Keratinocyte (primary cell): Measurements from ENCODE around the gene ATP8A2. TPM values are rescaled to one million over a fixed set of nuclear protein-coding genes. Genes with fewer than 3 reads are reported as not detected.

ENCODE experiments used
- DNase-seq: peaks from one replicate; pipeline ENCODE4 v3.0.0-alpha.2; 2011; ENCODE audit warnings: low read depth, missing footprints, low spot score
- FAIRE-seq: peaks from 2 replicates; lab custom pipeline; 2011; peaks lifted over from hg19 to GRCh38; lab: Jason Lieb, UNC
- H2AFZ ChIP-seq: 2 replicates; pipeline ENCODE4 v1.6.0; 2012; ENCODE audit warnings: low read length, control low read depth, inconsistent platforms; ENCODE audit not compliant: control insufficient read depth
- H3K27ac ChIP-seq: 2 replicates; pipeline ENCODE4 v1.5.1; 2011; ENCODE audit warnings: low read length; ENCODE audit not compliant: control insufficient read depth, insufficient read depth
- H3K27me3 ChIP-seq: 3 replicates; pipeline ENCODE4 v1.6.0; 2011; ENCODE audit warnings: low read length; ENCODE audit not compliant: control insufficient read depth, insufficient read depth; ENCODE audit errors: extremely low read depth
- H3K36me3 ChIP-seq, 2 experiments: 2 replicates in 1 of 2; 3 replicates in 1 of 2; pipeline ENCODE4 v1.5.1; 2011; ENCODE audit warnings: low read length in 2 of 2, mild to moderate bottlenecking in 1 of 2; ENCODE audit not compliant: control insufficient read depth in 2 of 2, insufficient read depth in 2 of 2; ENCODE audit errors: extremely low read depth in 1 of 2
- H3K4me1 ChIP-seq: 3 replicates; pipeline ENCODE4 v1.5.1; 2011; ENCODE audit warnings: low read length; ENCODE audit not compliant: control insufficient read depth, insufficient read depth; ENCODE audit errors: extremely low read depth
- H3K4me2 ChIP-seq: 3 replicates; pipeline ENCODE4 v1.6.0; 2011; ENCODE audit warnings: low read depth, low read length; ENCODE audit not compliant: control insufficient read depth, insufficient read depth; ENCODE audit errors: extremely low read depth
- H3K4me3 ChIP-seq, 3 experiments: fragments of 200-600 bp in 1 of 3; sonication (generic) in 1 of 3; 2 replicates in 2 of 3; 3 replicates in 1 of 3; pipeline ENCODE4 v1.5.1; 2011 to 2016; ENCODE audit warnings: low read length in 3 of 3, mild to moderate bottlenecking in 3 of 3, control low read depth in 2 of 3, inconsistent platforms in 1 of 3, low read depth in 1 of 3, mixed read lengths in 1 of 3, mixed run types in 1 of 3, moderate library complexity in 1 of 3; ENCODE audit not compliant: control insufficient read depth in 2 of 3, insufficient read depth in 2 of 3; ENCODE audit errors: extremely low read depth in 1 of 3
- H3K79me2 ChIP-seq: 2 replicates; pipeline ENCODE4 v1.6.0; 2012; ENCODE audit warnings: low read length; ENCODE audit not compliant: control insufficient read depth, insufficient read depth
- H3K9ac ChIP-seq: 3 replicates; pipeline ENCODE4 v1.6.0; 2011; ENCODE audit warnings: low read length; ENCODE audit not compliant: control insufficient read depth, insufficient read depth; ENCODE audit errors: extremely low read depth
- H3K9me1 ChIP-seq: 3 replicates; pipeline ENCODE4 v1.6.0; 2011; ENCODE audit warnings: low read length; ENCODE audit not compliant: control insufficient read depth, insufficient read depth; ENCODE audit errors: extremely low read depth
- H3K9me3 ChIP-seq: 2 replicates; pipeline ENCODE4 v1.5.1; 2012; ENCODE audit warnings: low read depth, low read length; ENCODE audit not compliant: control insufficient read depth
- H4K20me1 ChIP-seq: 3 replicates; pipeline ENCODE4 v1.6.0; 2011; ENCODE audit warnings: low read length; ENCODE audit not compliant: control insufficient read depth, insufficient read depth; ENCODE audit errors: extremely low read depth
- CTCF ChIP-seq, 3 experiments: IDR thresholded peaks in 1 of 3; conservative IDR thresholded peaks in 1 of 3; optimal IDR thresholded peaks in 1 of 3; 2 replicates in 2 of 3; 3 replicates in 1 of 3; pipeline versions ENCODE3 to v1.5.1; 2011; ENCODE audit warnings: low read length in 3 of 3, mild to moderate bottlenecking in 3 of 3, moderate library complexity in 2 of 3, control low read depth in 1 of 3, inconsistent platforms in 1 of 3; ENCODE audit not compliant: insufficient read depth in 2 of 3; ENCODE audit errors: extremely low read depth in 1 of 3
- EZH2 ChIP-seq: IDR thresholded peaks from one replicate; pipeline ENCODE4 v1.6.1; 2012; ENCODE audit warnings: inconsistent platforms, mild to moderate bottlenecking, low read length, moderate library complexity
- dilution Hi-C: fragments of 300-500 bp; cut with MboI; formaldehyde crosslinking; loops from one replicate; pipeline ENCODE4 v1.7.0; 2020; ENCODE audit warnings: low sequenced_read_pairs; ENCODE audit not compliant: extremely low pct_ligation_motif_present
- polyA plus RNA-seq, 5 experiments: library from polyadenylated mRNA; depleted of rRNA in 3 of 5; stranded (reverse) in 3 of 5; stranded (forward) in 1 of 5; unstranded in 1 of 5; fragments of >200 nt; gene quantifications; 1 replicate in 1 of 5; 2 replicates in 3 of 5; 3 replicates in 1 of 5; pipeline versions ENCODE4 v1.2.1 to v1.2.3, GENCODE V29; 2011 to 2012; ENCODE audit warnings: missing spikeins in 2 of 5, low read depth in 1 of 5, low replicate concordance in 1 of 5

Gene ATP8A2
- polyA plus RNA-seq, 1 donor (not counting 4 experiments of a cell fraction or from before 2014, with no cell fraction given): 0.16 TPM

DNA sequence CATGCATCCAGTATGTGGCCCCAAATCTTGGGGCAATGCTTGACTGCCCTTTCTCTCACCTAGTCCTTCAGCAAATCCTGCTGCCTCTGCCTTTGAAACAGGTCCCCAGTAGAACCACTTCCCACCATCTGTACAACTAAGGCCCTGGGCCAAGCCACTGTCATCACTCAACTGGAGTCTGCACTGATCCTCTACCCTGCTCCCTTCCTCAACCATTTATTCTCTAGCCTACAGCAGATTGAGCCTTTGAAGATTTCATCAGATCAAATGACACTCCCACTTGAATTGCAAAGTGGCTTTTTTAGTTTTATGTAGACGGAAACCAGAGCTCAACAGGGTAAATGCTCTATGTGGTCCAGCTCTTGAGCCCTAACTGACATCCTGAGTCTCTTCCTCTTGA lies 43.5 kb downstream of the ATP8A2 start:
- TF ChIP-seq EZH2: no peak
- TF ChIP-seq CTCF (optimal IDR thresholded peaks at IDR 0.05 in 1 of 3, IDR thresholded peaks at IDR 0.05 in 1 of 3, conservative IDR thresholded peaks at IDR 0.05 in 1 of 3; ENCODE audit: extremely low read depth in 1 of 3, insufficient read depth in 2 of 3, low read length in 3 of 3): no peak
- H3K9me1 ChIP-seq: no peaks in the 10 kb centered on the region
- H3K9me3 ChIP-seq: no peaks in the 10 kb centered on the region
- DNase-seq (no peak), FAIRE-seq (no peak)
- H3K4me1 ChIP-seq: no peaks in the 10 kb centered on the region
- peaks cover 4% of the 10 kb centered on the region for H3K27me3 ChIP-seq
- H3K4me3 ChIP-seq: no peak overlapping the region
- no peaks in the 10 kb centered on the region for H4K20me1 ChIP-seq
- H3K36me3 ChIP-seq: no peaks in the 10 kb centered on the region
- H3K9ac ChIP-seq: no peak overlapping the region
- no peak overlapping the region for H2AFZ ChIP-seq
- dilution Hi-C loops: no loop called here
- H3K27ac ChIP-seq: no peak overlapping the region
- H3K79me2 ChIP-seq: no peaks in the 10 kb centered on the region
- no peak overlapping the region for H3K4me2 ChIP-seq

DNA sequence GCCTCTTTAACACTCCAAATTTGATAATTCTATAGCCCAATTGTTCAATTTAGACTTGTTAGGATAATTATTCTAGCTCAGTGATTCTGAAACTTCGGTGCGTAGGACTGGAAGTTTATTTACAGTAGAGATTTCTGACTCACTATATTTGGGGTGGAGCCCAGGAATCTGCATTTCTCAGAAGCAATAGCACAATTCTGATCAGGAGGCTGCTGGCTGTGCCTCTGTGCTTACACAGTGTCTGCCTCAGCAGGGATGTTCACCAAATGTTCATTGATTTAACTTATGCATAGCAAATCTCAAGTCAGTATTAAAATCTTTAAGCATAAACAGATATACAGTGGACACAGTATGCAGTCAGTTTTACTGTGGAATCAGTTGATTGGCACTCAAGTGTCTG lies 45.8 kb downstream of the ATP8A2 start:
- Histone ChIP-seq H3K4me3 (no peak overlapping the region), H3K9ac (no peak overlapping the region), H4K20me1 (no peaks in the 10 kb centered on the region), H3K27me3 (peaks cover 4% of the 10 kb centered on the region), H2AFZ (no peak overlapping the region), H3K79me2 (no peaks in the 10 kb centered on the region), H3K9me1 (no peaks in the 10 kb centered on the region), H3K27ac (no peak overlapping the region), H3K36me3 (no peaks in the 10 kb centered on the region), H3K4me1 (no peaks in the 10 kb centered on the region), H3K9me3 (no peaks in the 10 kb centered on the region), H3K4me2 (no peak overlapping the region)
- TF ChIP-seq EZH2 (no peak), CTCF (optimal IDR thresholded peaks at IDR 0.05 in 1 of 3, IDR thresholded peaks at IDR 0.05 in 1 of 3, conservative IDR thresholded peaks at IDR 0.05 in 1 of 3; ENCODE audit: extremely low read depth in 1 of 3, insufficient read depth in 2 of 3, low read length in 3 of 3) (no peak)
- FAIRE-seq (no peak), DNase-seq (no peak)
- dilution Hi-C loops: no loop called here
